K562 (cell line): Measurements from ENCODE around the gene PLPP6. TPM values are rescaled to one million over a fixed set of nuclear protein-coding genes. Genes with fewer than 3 reads are reported as not detected.

Experiments
- ATAC-seq: fragments of 200-7000 bp; cut with Tn5 transposase; 3 replicates; pipeline ENCODE4 v1.9.1; 2020; ENCODE audit warnings: moderate library complexity
- BruUV-seq: library from RNA; stranded (reverse); fragments of 400-500 nt; replicated peaks from 2 replicates; lab custom pipeline; 2021; lab: Mats Ljungman, UMichigan
- CTCF ChIA-PET: fragments of 300-600 bp; formaldehyde crosslinking; extraction: SDS; loops from one replicate; lab custom pipeline; 2021; ENCODE audit warnings: low intra/inter-chr PET ratio; lab: Yijun Ruan, JAX
- POLR2A ChIA-PET: fragments of 300-600, 350-650 bp; sonication (Branson Sonifier 250); formaldehyde crosslinking; extraction: SDS; loops from one replicate; lab custom pipeline; 2021; ENCODE audit warnings: antibody characterized with exemption, inconsistent platforms; lab: Yijun Ruan, JAX
- DNase-seq, 4 experiments: peaks; one replicate each; pipeline versions ENCODE4 v3.0.0 to v3.0.0-alpha.2; 2011 to 2018; ENCODE audit warnings: low spot score in 3 of 4, mixed read lengths in 3 of 4; ENCODE audit errors: extremely low read depth in 1 of 4
- FAIRE-seq: peaks from 2 replicates; lab custom pipeline; 2011; peaks lifted over from hg19 to GRCh38; lab: Jason Lieb, UNC
- H2AFZ ChIP-seq: 2 replicates; pipeline ENCODE4 v1.6.0; 2011; ENCODE audit warnings: low read depth, low read length, control low read depth, inconsistent platforms
- H3K27ac ChIP-seq: fragments of 200-600 bp; 3 replicates; pipeline ENCODE4 v1.8.0; 2011; ENCODE audit warnings: low read depth, mild to moderate bottlenecking, control low read depth, inconsistent platforms, low read length, moderate library complexity, mixed read lengths; ENCODE audit errors: extremely low read depth
- H3K27me3 ChIP-seq, 2 experiments: fragments of 300-600 bp in 1 of 2; 2 replicates in 1 of 2; 3 replicates in 1 of 2; pipeline versions ENCODE4 v1.6.0 to v1.8.0; 2011; ENCODE audit warnings: inconsistent platforms in 2 of 2, low read length in 2 of 2, mild to moderate bottlenecking in 1 of 2, mixed read lengths in 1 of 2, moderate library complexity in 1 of 2; ENCODE audit not compliant: control insufficient read depth in 2 of 2, insufficient read depth in 2 of 2
- H3K36me3 ChIP-seq: fragments of 300-600 bp; 3 replicates; pipeline ENCODE4 v1.8.0; 2011; ENCODE audit warnings: mild to moderate bottlenecking, low read length, inconsistent platforms; ENCODE audit not compliant: control insufficient read depth, insufficient read depth
- H3K4me1 ChIP-seq, 2 experiments: fragments of 200-600 bp in 1 of 2; replicated peaks in 1 of 2; 2 replicates in 1 of 2; 3 replicates in 1 of 2; pipeline versions ENCODE4 v1.5.1 to v1.8.0; 2011; ENCODE audit warnings: inconsistent platforms in 2 of 2, low read length in 2 of 2, mild to moderate bottlenecking in 1 of 2, mixed read lengths in 1 of 2, moderate library complexity in 1 of 2; ENCODE audit not compliant: control insufficient read depth in 2 of 2, insufficient read depth in 2 of 2
- H3K4me2 ChIP-seq: 2 replicates; pipeline ENCODE4 v1.6.1; 2011; ENCODE audit warnings: low read length, control low read depth, inconsistent platforms, mixed read lengths; ENCODE audit not compliant: insufficient read depth
- H3K4me3 ChIP-seq: fragments of 200-600 bp; sonication (generic), shearing (Covaris generic); 2 replicates; pipeline ENCODE4 v1.5.1; 2016; ENCODE audit warnings: control low read depth, inconsistent platforms
- H3K79me2 ChIP-seq: fragments of 200-600 bp; 3 replicates; pipeline ENCODE4 v1.8.0; 2011; ENCODE audit warnings: low read length, inconsistent platforms; ENCODE audit not compliant: control insufficient read depth, insufficient read depth
- H3K9ac ChIP-seq, 2 experiments: 2 replicates each; pipeline versions ENCODE4 v1.6.0 to v1.6.1; 2011; ENCODE audit warnings: low read depth in 2 of 2, low read length in 2 of 2, control low read depth in 1 of 2, inconsistent platforms in 1 of 2, mild to moderate bottlenecking in 1 of 2, mixed read lengths in 1 of 2; ENCODE audit not compliant: insufficient read depth in 1 of 2
- H3K9me1 ChIP-seq: one replicate; pipeline ENCODE4 v1.6.0; 2011; ENCODE audit warnings: inconsistent platforms, mild to moderate bottlenecking, low read length, moderate library complexity; ENCODE audit not compliant: control insufficient read depth, insufficient read depth
- H3K9me3 ChIP-seq: replicated peaks from 2 replicates; pipeline ENCODE4 v1.5.1; 2011; ENCODE audit warnings: low read depth, low read length, inconsistent platforms; ENCODE audit not compliant: control insufficient read depth, insufficient read depth
- H4K20me1 ChIP-seq: replicated peaks from 2 replicates; pipeline ENCODE4 v1.6.1; 2011; ENCODE audit warnings: low read length, inconsistent platforms, mixed read lengths; ENCODE audit not compliant: control insufficient read depth, insufficient read depth
- HMGN3 ChIP-seq: IDR thresholded peaks from 2 replicates; pipeline ENCODE4 v1.6.1; 2011; ENCODE audit warnings: borderline replicate concordance, low read depth, mild to moderate bottlenecking, mixed read lengths, low read length; ENCODE audit not compliant: insufficient read length; ENCODE audit errors: extremely low read depth
- RBM15 ChIP-seq: fragments of 200-400 bp; formaldehyde crosslinking; IDR thresholded peaks from 2 replicates; pipeline ENCODE4 v1.6.1; 2018; ENCODE audit warnings: mild to moderate bottlenecking, low read length, moderate library complexity; ENCODE audit not compliant: insufficient read depth
- SIX5 ChIP-seq, 2 experiments: IDR thresholded peaks; 2 replicates each; pipeline ENCODE4 v1.6.1; 2011; ENCODE audit warnings: low read length in 2 of 2, borderline replicate concordance in 1 of 2, low read depth in 1 of 2, mild to moderate bottlenecking in 1 of 2, moderate library complexity in 1 of 2; ENCODE audit not compliant: insufficient read depth in 1 of 2
- SPI1 ChIP-seq: IDR thresholded peaks from 2 replicates; pipeline ENCODE4 v1.6.1; 2011; ENCODE audit warnings: low read depth, low read length, control low read depth, borderline replicate concordance
- ZNF217 ChIP-seq: sonication (generic); formaldehyde crosslinking; IDR thresholded peaks from 2 replicates; pipeline ENCODE4 v1.8.0; 2022; ENCODE audit warnings: mild to moderate bottlenecking, missing genetic modification reagents
- ZNF23 ChIP-seq: fragments of 250-450 bp; sonication (Bioruptor Pico); IDR thresholded peaks from 2 replicates; pipeline ENCODE4 v1.4.0; 2020; ENCODE audit warnings: mild to moderate bottlenecking
- WGBS: fragments of 100-300 bp; shearing (Covaris generic); methylation state at CpG from one replicate; pipeline ENCODE4 v1.1.6; 2016; ENCODE audit warnings: low coverage, mixed read lengths; ENCODE audit not compliant: insufficient coverage; ENCODE audit errors: missing lambda C conversion rate; 5-methylcytosine and 5-hydroxymethylcytosine counted together
- in situ Hi-C: fragments of 300-500 bp; cut with MboI; formaldehyde crosslinking; loops from 4 replicates; pipeline ENCODE4 v1.15.0; 2018; ENCODE audit warnings: inconsistent platforms, mixed read lengths
- intact Hi-C: fragments of 100-400 bp; cut with micrococcal nuclease; formaldehyde crosslinking; loops from 2 replicates; pipeline ENCODE4 v1.14.2; 2022
- polyA plus RNA-seq, 8 experiments: library from polyadenylated mRNA; depleted of rRNA in 4 of 8; stranded (reverse) in 5 of 8; unstranded in 3 of 8; fragments of >200 nt; fragmentation: Nextera tagmentation in 2 of 8; fragmentation: Illumina TruSeq in 1 of 8; extraction: Ambion mirVana in 2 of 8; extraction: Trizol in 1 of 8; gene quantifications; 2 replicates each; pipeline versions ENCODE4 v1.2.1 to v1.2.3, GENCODE V29; 2011 to 2014; ENCODE audit warnings: inconsistent platforms in 1 of 8, missing spikeins in 1 of 8
- total RNA-seq, 7 experiments: library from RNA; depleted of rRNA in 6 of 7; stranded (reverse); fragments of >200 nt in 6 of 7; fragmentation: Illumina TruSeq in 2 of 7; extraction: Trizol in 2 of 7; gene quantifications; 2 replicates each; pipeline versions ENCODE4 v1.2.1 to v1.2.3, GENCODE V29; 2011 to 2021; ENCODE audit warnings: low replicate concordance in 1 of 7

The PLPP6 gene
- total and polyA plus RNA-seq, 9 of the 15 experiments (the other 6 are each of a cell fraction or from before 2014, with no cell fraction given): 1.9 to 8.9 (median 5.6) TPM

DNA sequence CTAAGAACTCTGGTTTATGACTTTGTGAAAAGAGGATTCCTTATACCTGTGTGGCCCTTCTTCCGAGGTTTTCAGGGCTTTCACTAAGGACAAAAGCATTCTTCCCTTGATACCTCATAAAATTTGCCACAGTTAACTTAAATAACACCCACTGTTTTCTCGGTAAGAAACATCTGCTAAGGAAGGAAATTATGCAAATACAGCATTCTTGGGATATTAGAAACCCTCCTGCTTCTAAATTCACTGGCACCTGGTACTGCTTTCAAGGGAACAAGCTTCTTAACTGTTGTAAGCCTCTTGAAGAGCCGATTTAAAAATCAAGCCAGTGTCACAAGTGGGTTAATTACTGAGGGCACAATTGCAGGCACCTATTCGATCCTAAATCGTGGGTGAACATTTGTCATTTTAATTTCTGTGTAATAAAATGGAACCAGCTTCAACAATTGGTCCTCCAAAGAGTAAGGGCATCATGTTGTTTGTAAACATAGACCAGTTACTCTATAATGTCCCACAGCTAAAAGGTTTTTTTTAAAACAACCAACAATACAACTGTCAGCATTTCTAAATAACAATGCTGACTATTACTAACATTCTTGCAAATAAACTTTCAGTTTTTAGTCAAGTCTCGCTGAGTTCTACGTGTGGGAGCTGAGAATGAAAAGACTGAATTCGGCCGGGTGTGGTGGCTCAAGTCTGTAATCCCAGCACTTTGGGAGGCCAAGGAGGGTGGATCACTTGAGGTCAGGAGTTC lies 52.3 kb downstream of the PLPP6 start:
- WGBS: 95% methylated on average over 9 of the region's 9 CpGs
- Histone ChIP-seq H3K27ac (no peak overlapping the region), H3K79me2 (no peaks in the 10 kb centered on the region), H3K9ac (no peak overlapping the region), H3K9me1 (no peaks in the 10 kb centered on the region), H3K27me3 (no peaks in the 10 kb centered on the region), H4K20me1 (no peaks in the 10 kb centered on the region), H2AFZ (no peak overlapping the region), H3K4me3 (no peak overlapping the region), H3K9me3 (no peaks in the 10 kb centered on the region; the same call in 1 of the 2 replicates), H3K4me1 (no peaks in the 10 kb centered on the region), H3K4me2 (no peak overlapping the region), H3K36me3 (peaks cover 83% of the 10 kb centered on the region)
- no peak for FAIRE-seq
- ChIA-PET POLR2A (interaction anchor here (0.8 kb wide), 1 partner anchor 43 kb away, joined by 3 read pairs; no protein-coding TSS in a partner anchor), CTCF (no interaction called here)
- intact Hi-C loops (no loop called here), in situ Hi-C loops (no loop called here)
- TF ChIP-seq ZNF217 (CRISPR knock-in tag) (no peak), ZNF23 (no peak), RBM15 (no peak), SPI1 (no peak), SIX5 (IDR thresholded peaks at IDR 0.05; ENCODE audit: borderline replicate concordance in 1 of 2, insufficient read depth in 1 of 2, low read depth in 1 of 2, low read length in 2 of 2) (no peak), HMGN3 (no peak)
- ATAC-seq: no peak
- no TSS peak for BruUV-seq
- no peak for DNase-seq

Other genes with a start within 250 kb of the PLPP6 start
- gene SLC1A1, start 171.8 kb upstream of the PLPP6 start, total RNA-seq (2014; rRNA removed): not detected in 2 replicates
- not detected in 2 replicates for gene SLC1A1, start 171.8 kb upstream of the PLPP6 start, total RNA-seq (2014; rRNA removed; fragmentation: Illumina TruSeq; extraction: Trizol)
- gene SLC1A1, start 171.8 kb upstream of the PLPP6 start, total RNA-seq (2015; rRNA removed; fragmentation: Illumina TruSeq; extraction: Trizol): not detected in 2 replicates
- 0.07 and 0.16 TPM in 2 replicates for gene SLC1A1, start 171.8 kb upstream of the PLPP6 start, total RNA-seq (2021)
- gene SLC1A1, start 171.8 kb upstream of the PLPP6 start, polyA plus RNA-seq (2011; rRNA removed): not detected in 2 replicates
- gene SLC1A1, start 171.8 kb upstream of the PLPP6 start, polyA plus RNA-seq (2014; fragmentation: Illumina TruSeq; extraction: Trizol): not detected in 2 replicates
- under 1 TPM in 1 of 2 experiments, not detected in 1; 0.11 TPM for gene SLC1A1, start 171.8 kb upstream of the PLPP6 start, polyA plus RNA-seq (2014; fragmentation: Nextera tagmentation; extraction: Ambion mirVana)
- gene SLC1A1, start 171.8 kb upstream of the PLPP6 start, polyA plus RNA-seq (2014; rRNA removed): not detected in 2 replicates
- 1.00 TPM in 1 of 2 replicates, not detected in the other for gene SPATA6L, start 4.2 kb downstream of the PLPP6 start, total RNA-seq (2014; rRNA removed)
- 0.06 TPM in 1 of 2 replicates, not detected in the other for gene SPATA6L, start 4.2 kb downstream of the PLPP6 start, total RNA-seq (2014; rRNA removed; fragmentation: Illumina TruSeq; extraction: Trizol)
- gene SPATA6L, start 4.2 kb downstream of the PLPP6 start, total RNA-seq (2015; rRNA removed; fragmentation: Illumina TruSeq; extraction: Trizol): not detected in 2 replicates
- gene SPATA6L, start 4.2 kb downstream of the PLPP6 start, total RNA-seq (2021): not detected in 2 replicates
- gene SPATA6L, start 4.2 kb downstream of the PLPP6 start, polyA plus RNA-seq (2011; rRNA removed): 0.03 and 0.04 TPM in 2 replicates
- not detected in 2 replicates for gene SPATA6L, start 4.2 kb downstream of the PLPP6 start, polyA plus RNA-seq (2014; fragmentation: Illumina TruSeq; extraction: Trizol)
- under 1 TPM; 0.04 to 0.08 TPM for gene SPATA6L, start 4.2 kb downstream of the PLPP6 start, polyA plus RNA-seq (2014; fragmentation: Nextera tagmentation; extraction: Ambion mirVana)
- 0.21 and 0.31 TPM in 2 replicates for gene SPATA6L, start 4.2 kb downstream of the PLPP6 start, polyA plus RNA-seq (2014; rRNA removed)
- gene CDC37L1, start 17.3 kb downstream of the PLPP6 start, total RNA-seq (2014; rRNA removed): 6.0 and 8.1 TPM in 2 replicates
- gene CDC37L1, start 17.3 kb downstream of the PLPP6 start, total RNA-seq (2014; rRNA removed; fragmentation: Illumina TruSeq; extraction: Trizol): 7.8 and 8.5 TPM in 2 replicates
- 7.2 and 7.8 TPM in 2 replicates for gene CDC37L1, start 17.3 kb downstream of the PLPP6 start, total RNA-seq (2015; rRNA removed; fragmentation: Illumina TruSeq; extraction: Trizol)
- gene CDC37L1, start 17.3 kb downstream of the PLPP6 start, total RNA-seq (2021): 5.5 and 7.9 TPM in 2 replicates
- gene CDC37L1, start 17.3 kb downstream of the PLPP6 start, polyA plus RNA-seq (2011; rRNA removed): 3.6 and 5.4 TPM in 2 replicates
- gene CDC37L1, start 17.3 kb downstream of the PLPP6 start, polyA plus RNA-seq (2014; fragmentation: Illumina TruSeq; extraction: Trizol): 5.3 and 5.4 TPM in 2 replicates
- gene CDC37L1, start 17.3 kb downstream of the PLPP6 start, polyA plus RNA-seq (2014; fragmentation: Nextera tagmentation; extraction: Ambion mirVana): 1 to 10 TPM; 1.5 TPM
- 7.5 and 9.6 TPM in 2 replicates for gene CDC37L1, start 17.3 kb downstream of the PLPP6 start, polyA plus RNA-seq (2014; rRNA removed)
- 78.6 and 148 TPM in 2 replicates for gene AK3, start 78.9 kb downstream of the PLPP6 start, total RNA-seq (2014; rRNA removed)
- gene AK3, start 78.9 kb downstream of the PLPP6 start, total RNA-seq (2014; rRNA removed; fragmentation: Illumina TruSeq; extraction: Trizol): 44.7 and 55.0 TPM in 2 replicates
- gene AK3, start 78.9 kb downstream of the PLPP6 start, total RNA-seq (2015; rRNA removed; fragmentation: Illumina TruSeq; extraction: Trizol): 34.2 and 40.5 TPM in 2 replicates
- 35.6 and 36.9 TPM in 2 replicates for gene AK3, start 78.9 kb downstream of the PLPP6 start, total RNA-seq (2021)
- gene AK3, start 78.9 kb downstream of the PLPP6 start, polyA plus RNA-seq (2011; rRNA removed): 33.6 and 47.4 TPM in 2 replicates
- 43.2 and 49.7 TPM in 2 replicates for gene AK3, start 78.9 kb downstream of the PLPP6 start, polyA plus RNA-seq (2014; fragmentation: Illumina TruSeq; extraction: Trizol)
- gene AK3, start 78.9 kb downstream of the PLPP6 start, polyA plus RNA-seq (2014; fragmentation: Nextera tagmentation; extraction: Ambion mirVana): 10 to 100 TPM; 12.2 to 16.0 TPM
- gene AK3, start 78.9 kb downstream of the PLPP6 start, polyA plus RNA-seq (2014; rRNA removed): 39.7 and 41.8 TPM in 2 replicates
- 47.4 and 53.9 TPM in 2 replicates for gene RCL1, start 130.7 kb downstream of the PLPP6 start, total RNA-seq (2014; rRNA removed)
- 35.7 and 37.7 TPM in 2 replicates for gene RCL1, start 130.7 kb downstream of the PLPP6 start, total RNA-seq (2014; rRNA removed; fragmentation: Illumina TruSeq; extraction: Trizol)
- 38.2 and 38.6 TPM in 2 replicates for gene RCL1, start 130.7 kb downstream of the PLPP6 start, total RNA-seq (2015; rRNA removed; fragmentation: Illumina TruSeq; extraction: Trizol)
- gene RCL1, start 130.7 kb downstream of the PLPP6 start, total RNA-seq (2021): 46.4 and 47.5 TPM in 2 replicates
- gene RCL1, start 130.7 kb downstream of the PLPP6 start, polyA plus RNA-seq (2011; rRNA removed): 24.0 and 40.9 TPM in 2 replicates
- 61.6 and 67.7 TPM in 2 replicates for gene RCL1, start 130.7 kb downstream of the PLPP6 start, polyA plus RNA-seq (2014; fragmentation: Illumina TruSeq; extraction: Trizol)
- 10 to 100 TPM; 36.9 to 46.1 TPM for gene RCL1, start 130.7 kb downstream of the PLPP6 start, polyA plus RNA-seq (2014; fragmentation: Nextera tagmentation; extraction: Ambion mirVana)
- 34.3 and 37.4 TPM in 2 replicates for gene RCL1, start 130.7 kb downstream of the PLPP6 start, polyA plus RNA-seq (2014; rRNA removed)